HG03521 (cell line): ENCODE results near the gene HCK.
"Not testable (repeated sequence)": the region's sequence is repeated elsewhere in the genome, so short reads cannot be mapped to it uniquely, and the experiment has no call there.

Experiments used
- ATAC-seq: cut with Tn5 transposase; IDR thresholded peaks from one replicate; pipeline ENCODE4 v1.9.1; 2021; ENCODE audit warnings: mild to moderate bottlenecking, moderate library complexity; ENCODE audit not compliant: unreplicated experiment

HCK gene

GRCh38 chr20:32089637-32090362, 37.8 kb downstream of the HCK start:
- no peak for ATAC-seq

- no peak for ATAC-seq
Measured at GRCh38 chr20:32091888-32092346, 39.9 kb downstream of the HCK start.

GRCh38 chr20:32098786-32099185, 46.7 kb downstream of the HCK start:
- no peak for ATAC-seq

- ATAC-seq, result no peak
Measured at GRCh38 chr20:32108814-32109391, 56.9 kb downstream of the HCK start.

- ATAC-seq, result peak; percentile 79
Measured at GRCh38 chr20:32109392-32110172, 57.5 kb downstream of the HCK start, which contains the start of gene TM9SF4. Gene TM9SF4 (plus strand): TSS chr20:32109714. CDS start chr20:32109741, 27 bp downstream.

GRCh38 chr20:32110173-32110704, 58.2 kb downstream of the HCK start:
- ATAC-seq, result no peak

GRCh38 chr20:32110727-32111126, 58.7 kb downstream of the HCK start:
- no peak for ATAC-seq

- ATAC-seq, result no peak
Measured at GRCh38 chr20:32111156-32111686, 59.2 kb downstream of the HCK start.

- no peak for ATAC-seq
Measured at GRCh38 chr20:32111753-32112152, 59.7 kb downstream of the HCK start.

- ATAC-seq, result no peak
Measured at GRCh38 chr20:32112841-32113240, 60.8 kb downstream of the HCK start.

GRCh38 chr20:32113591-32114260, 61.7 kb downstream of the HCK start:
- ATAC-seq, result no peak

- no peak for ATAC-seq
Measured at GRCh38 chr20:32114305-32114960, 62.4 kb downstream of the HCK start.

GRCh38 chr20:32115211-32115767, 63.2 kb downstream of the HCK start:
- ATAC-seq, result no peak

GRCh38 chr20:32116079-32116521, 64.1 kb downstream of the HCK start:
- no peak for ATAC-seq

- not testable (repeated sequence) for ATAC-seq
Measured at GRCh38 chr20:32116796-32117195, 64.8 kb downstream of the HCK start.

- ATAC-seq, result not testable (repeated sequence)
Measured at GRCh38 chr20:32118427-32118826, 66.4 kb downstream of the HCK start.

- no peak for ATAC-seq
Measured at GRCh38 chr20:32119734-32120133, 67.7 kb downstream of the HCK start.

- ATAC-seq, result not testable (repeated sequence)
Measured at GRCh38 chr20:32121908-32122307, 69.9 kb downstream of the HCK start.

- ATAC-seq, result no peak
Measured at GRCh38 chr20:32123088-32123487, 71.0 kb downstream of the HCK start.
